Measurements from ENCODE around the gene PDE1C.

DNA sequence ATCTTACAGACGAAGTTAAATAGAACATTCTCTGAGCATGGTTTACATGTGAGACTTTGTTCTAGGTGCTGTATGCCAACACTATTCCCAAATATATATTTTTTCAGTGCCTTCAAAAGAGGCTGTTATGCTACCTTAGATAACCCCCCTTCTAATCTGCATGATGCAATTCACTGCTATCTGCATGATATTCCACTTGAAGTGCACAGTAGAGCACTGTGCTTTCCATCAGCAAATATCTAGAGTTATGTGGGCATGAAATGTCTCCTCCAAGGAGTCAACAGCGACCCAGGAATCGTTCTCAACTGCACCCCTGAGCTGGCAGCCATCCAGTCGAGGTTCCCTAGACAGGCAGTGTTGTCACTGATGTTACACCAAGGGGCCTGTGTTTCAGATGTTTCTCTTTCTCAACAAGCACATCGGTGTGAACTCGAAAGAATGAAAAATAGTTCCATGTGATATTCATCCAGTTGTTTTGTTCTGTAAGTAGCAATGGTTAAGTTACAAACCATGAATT, 88.3 kb downstream of the PDE1C start:
- TF ChIP-seq CTCF (conservative IDR thresholded peaks at IDR 0.05; ENCODE audit: low read depth, low read length) (no peak), EZH2 (IDR thresholded peaks at IDR 0.05; ENCODE audit: low read length, unreplicated experiment) (no peak), EZH2phosphoT487 (IDR thresholded peaks at IDR 0.05; ENCODE audit: borderline replicate concordance, low read length) (no peak)
